Measurements from ENCODE around the gene C11orf91. TPM values are rescaled to one million over a fixed set of nuclear protein-coding genes. Genes with fewer than 3 reads are reported as not detected.
A peak's percentile ranks its signal among the peaks of the same experiment; 100 is the strongest.
"Not testable (repeated sequence)": the region's sequence is repeated elsewhere in the genome, so short reads cannot be mapped to it uniquely, and the experiment has no call there.

C11orf91 gene
- total and polyA plus RNA-seq, 12 donors, result 0.17 to 3.0 TPM; not detected in 10

- peaks cover 7 to 81% (median 73%) of the 10 kb centered on the region in 9 donors for H3K4me1 ChIP-seq
- H3K36me3 ChIP-seq, result peaks cover 0 to 91% (median 28%) of the 10 kb centered on the region in 9 donors
- intact Hi-C loops (cut with DNase I), result no loop called here
- H3K4me3 ChIP-seq, result no peak overlapping the region
- no peaks in the 10 kb centered on the region for H3K9me3 ChIP-seq
- 80 to 90% methylated on average over 1 of the region's 1 CpG for WGBS, 2 donors
- no peak for ATAC-seq
- DNase-seq, result no peak
- peak overlapping the region in 3 of 10 donors; percentile 34 to 92 (median 86) for H3K27ac ChIP-seq
- no peaks in the 10 kb centered on the region for H3K27me3 ChIP-seq
- no peak for TF ChIP-seq CTCF (IDR thresholded peaks at IDR 0.05)
Observed at GRCh38 chr11:33708985-33709384, 8.4 kb upstream of the C11orf91 start.

- DNase-seq; H3K4me3 ChIP-seq; intact Hi-C loops (cut with DNase I); H3K27me3 ChIP-seq; H3K9me3 ChIP-seq: not testable (repeated sequence)
- H3K36me3 ChIP-seq, result peaks cover 0 to 80% (median 28%) of the 10 kb centered on the region in 9 donors
- peak overlapping the region in 9 of 10 donors; percentile 40 to 92 (median 65) for H3K27ac ChIP-seq
- ATAC-seq, result peak in 7 of 8 donors; percentile 30 to 80 (median 54)
- H3K4me1 ChIP-seq, result peaks cover 11 to 81% (median 73%) of the 10 kb centered on the region in 9 donors
- WGBS, 2 donors, result 71% methylated on average over 1 of the region's 2 CpGs; no CpG with 5 or more reads in 1 of the 2 donors
Observed at GRCh38 chr11:33707831-33708230, 7.2 kb upstream of the C11orf91 start.

- H3K27ac ChIP-seq, result peak overlapping the region in 9 of 10 donors; percentile 40 to 92 (median 86)
- DNase-seq (no peak), ATAC-seq (peak in 1 of 8 donors; percentile 27)
- TF ChIP-seq CTCF (IDR thresholded peaks at IDR 0.05), result no peak
- H3K36me3 ChIP-seq, result peaks cover 0 to 71% (median 21%) of the 10 kb centered on the region in 9 donors
- H3K4me3 ChIP-seq, result no peak overlapping the region
- intact Hi-C loops (cut with DNase I), result no loop called here
- WGBS, 2 donors, result 67 to 71% methylated on average over 2 of the region's 2 CpGs
- H3K9me3 ChIP-seq, result no peaks in the 10 kb centered on the region
- no peaks in the 10 kb centered on the region for H3K27me3 ChIP-seq
- peaks cover 20 to 81% (median 76%) of the 10 kb centered on the region in 9 donors for H3K4me1 ChIP-seq
Observed at GRCh38 chr11:33706966-33707365, 6.3 kb upstream of the C11orf91 start.

- TF ChIP-seq CTCF (IDR thresholded peaks at IDR 0.05), result no peak
- Histone ChIP-seq H3K4me3 (no peak overlapping the region), H3K4me1 (peaks cover 21 to 85% (median 80%) of the 10 kb centered on the region in 9 donors), H3K27ac (peak overlapping the region in 9 of 10 donors; percentile 40 to 92 (median 86)), H3K27me3 (no peaks in the 10 kb centered on the region), H3K9me3 (no peaks in the 10 kb centered on the region), H3K36me3 (peaks cover 0 to 67% (median 20%) of the 10 kb centered on the region in 9 donors)
- no peak for ATAC-seq
- intact Hi-C loops (cut with DNase I), result no loop called here
- DNase-seq, result no peak
- 55 to 59% methylated on average over 2 of the region's 2 CpGs for WGBS, 2 donors
Observed at GRCh38 chr11:33706546-33706945, 5.9 kb upstream of the C11orf91 start.

All from heart right ventricle (tissue), 16 donors.